ENCODE measurements around the gene ERCC3.
"Not testable (repeated sequence)": the region's sequence is repeated elsewhere in the genome, so short reads cannot be mapped to it uniquely, and the experiment has no call there.

The ERCC3 gene

GRCh38 chr2:127224135-127224534, 69.8 kb downstream of the ERCC3 start:
- not testable (repeated sequence) for DNase-seq

DNA sequence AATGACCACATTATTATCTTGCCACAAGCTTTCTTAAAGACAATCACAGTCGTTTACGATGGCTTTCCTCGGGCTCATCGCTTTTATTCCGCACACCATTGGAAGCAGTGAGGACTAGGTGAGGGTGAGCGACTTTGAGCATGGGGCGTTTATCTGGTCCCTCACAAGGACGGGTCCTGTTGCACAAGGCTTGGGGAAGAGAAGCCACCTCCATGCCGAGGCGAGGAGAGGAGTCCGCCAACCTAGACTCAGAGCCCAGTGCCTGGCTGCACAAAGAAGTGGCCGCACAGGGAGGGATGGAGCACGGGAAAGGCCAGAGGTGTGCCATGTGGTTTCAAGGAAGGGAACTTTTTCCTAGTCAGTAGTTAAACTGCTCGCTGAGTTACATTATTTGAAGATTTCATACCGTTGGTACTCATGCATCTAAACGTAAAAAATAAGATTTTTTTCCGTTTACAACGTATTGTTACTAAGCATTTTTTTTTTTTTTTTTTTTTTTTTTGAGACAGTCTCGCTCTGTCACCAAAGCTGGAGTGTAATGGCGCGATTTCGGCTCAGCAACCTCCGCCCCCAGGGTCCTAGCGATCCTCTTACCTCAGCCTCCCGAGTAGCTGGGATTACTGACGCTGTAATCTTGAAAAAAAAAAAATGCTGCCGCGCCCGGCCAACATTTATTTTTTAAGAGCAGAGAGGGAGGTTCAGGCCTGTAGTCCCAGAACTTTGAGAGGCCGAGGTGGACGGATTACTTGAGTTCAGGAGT, 73.0 kb downstream of the ERCC3 start:
- DNase-seq, result no peak

GRCh38 chr2:127220102-127220767, 73.7 kb downstream of the ERCC3 start, which contains the start of gene CYP27C1:
Gene CYP27C1, minus strand, starts transcription at chr2:127220299. Its CDS starts 29 bp downstream, at chr2:127220270.
- DNase-seq, result no peak

DNA sequence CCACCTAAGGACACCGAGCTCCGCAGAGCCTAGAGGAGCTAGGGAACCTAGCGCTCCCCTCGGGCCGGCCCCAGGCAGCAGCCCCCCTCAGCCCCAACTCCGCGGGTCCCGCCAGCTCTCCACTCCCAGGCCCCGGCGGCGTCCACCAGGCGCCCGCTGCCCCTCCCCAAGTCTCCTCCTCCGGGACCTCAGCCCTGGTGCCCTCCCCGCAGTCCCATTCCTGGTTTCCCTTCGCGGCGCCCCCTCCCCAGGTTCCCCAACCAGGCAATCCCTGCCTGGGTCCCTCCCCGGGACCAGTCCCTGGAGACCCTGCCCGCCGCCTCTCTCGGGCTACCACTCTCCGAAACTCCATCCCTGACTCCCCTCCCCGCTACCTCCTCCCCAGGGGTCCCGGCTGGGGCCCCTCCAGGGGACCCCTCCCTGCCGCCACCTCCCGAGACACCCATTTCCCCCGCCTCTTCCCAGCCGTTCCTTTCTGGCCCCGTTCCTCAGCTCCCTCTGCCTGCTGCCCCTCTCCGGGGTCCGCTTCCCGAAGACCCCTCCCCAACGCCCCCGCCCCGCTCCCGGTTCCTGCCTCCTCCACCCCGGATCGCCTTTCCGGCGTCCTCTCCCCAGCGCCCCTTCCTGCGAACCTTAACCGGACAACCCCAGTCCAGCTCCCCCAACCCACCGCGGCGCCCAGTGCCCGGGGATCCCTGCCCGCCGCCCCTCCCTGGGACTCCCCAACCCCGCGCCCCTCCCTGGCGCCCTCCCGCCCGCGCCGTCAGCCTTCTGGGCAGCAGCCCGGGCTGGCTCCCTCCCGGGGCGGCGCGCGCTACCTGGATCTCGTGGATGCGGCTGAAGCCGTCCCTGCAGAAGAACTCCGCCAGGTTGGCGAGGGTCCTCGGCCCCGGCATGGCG, 74.5 kb downstream of the ERCC3 start:
- no peak for DNase-seq

DNA sequence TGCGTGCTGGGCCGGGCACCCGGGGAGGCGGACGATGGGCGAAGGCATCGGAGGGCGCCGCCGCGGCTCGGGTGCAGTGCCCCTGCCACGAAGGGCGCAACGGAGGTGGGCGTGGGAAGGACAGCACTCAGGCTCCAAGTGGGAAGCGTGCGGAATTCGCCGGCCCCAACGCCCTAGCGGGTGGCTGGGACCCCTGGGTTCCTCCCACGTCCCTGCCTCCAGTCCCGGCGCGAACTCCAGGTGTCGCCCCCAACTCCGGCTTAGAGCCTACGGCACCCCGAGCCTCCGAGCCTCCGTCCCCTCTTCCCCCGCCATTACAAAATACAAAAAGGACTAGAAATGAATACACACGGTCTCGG, 75.2 kb downstream of the ERCC3 start:
- no peak for DNase-seq

DNA sequence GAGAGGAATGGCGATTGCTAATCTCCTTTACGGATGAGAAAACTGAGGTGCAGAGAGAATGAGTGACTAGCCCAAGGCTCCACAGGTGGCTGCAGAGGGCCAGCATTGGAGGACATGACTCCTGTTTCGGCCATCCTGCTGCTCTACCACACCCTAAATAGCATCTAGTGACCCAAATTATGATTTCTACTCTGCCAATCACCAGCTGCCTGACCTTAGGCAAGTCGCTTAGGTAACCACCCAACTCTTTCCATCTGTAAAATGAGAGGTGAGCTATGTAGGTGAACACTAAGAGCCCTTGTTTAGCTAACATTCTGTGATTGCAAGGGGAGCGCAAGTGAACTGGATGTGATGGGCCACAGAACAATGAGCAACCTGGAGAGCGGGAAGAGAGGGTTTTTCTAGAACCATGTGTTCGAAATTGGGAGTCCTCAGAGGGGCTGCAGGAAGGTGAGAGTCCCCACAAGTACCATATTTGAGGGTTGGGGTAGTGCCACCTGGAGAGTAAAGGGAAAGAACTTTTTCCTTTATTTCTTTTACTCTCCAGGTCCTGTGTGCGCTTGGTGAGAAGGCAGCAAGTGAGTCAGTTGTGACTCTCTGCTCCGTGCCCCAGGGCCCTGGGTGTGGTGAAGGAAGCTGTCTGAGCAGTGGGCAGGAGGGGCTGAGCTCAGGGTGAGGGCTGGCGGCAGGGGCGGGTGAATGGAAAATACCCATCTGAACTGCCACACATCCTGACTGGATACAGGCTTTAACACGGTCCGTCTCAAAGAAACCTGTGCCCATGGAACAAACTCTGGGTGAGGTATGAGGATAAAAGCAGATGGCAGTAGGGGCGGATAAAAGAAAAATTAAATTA, 76.2 kb downstream of the ERCC3 start:
- no peak for DNase-seq

GRCh38 chr2:127216593-127216992, 77.4 kb downstream of the ERCC3 start:
- no peak for DNase-seq

DNA sequence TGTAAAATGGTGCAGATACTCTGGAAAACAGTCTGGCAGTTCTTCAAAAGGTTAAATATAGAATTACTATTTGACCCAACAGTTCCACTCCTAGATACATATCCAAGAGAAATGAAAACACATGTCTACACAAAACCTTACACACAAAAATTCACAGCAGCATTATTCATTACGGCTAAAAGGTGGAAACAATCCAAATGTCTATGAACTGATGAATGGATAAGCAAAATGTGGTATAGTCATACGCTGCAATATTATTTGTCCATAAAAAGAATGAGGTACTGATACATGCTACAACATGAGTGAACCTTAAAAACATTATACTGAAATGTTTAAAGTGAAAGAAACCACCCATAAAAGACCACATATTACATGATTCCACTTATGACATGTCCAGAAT, 77.8 kb downstream of the ERCC3 start:
- no peak for DNase-seq

- not testable (repeated sequence) for DNase-seq
Measured at GRCh38 chr2:127214201-127214600, 79.7 kb downstream of the ERCC3 start.

GRCh38 chr2:127208313-127208712, 85.6 kb downstream of the ERCC3 start:
- DNase-seq, result no peak
